Smooth muscle cell (in vitro differentiated cells): ENCODE measurements around the gene CCL2. TPM values are rescaled to one million over a fixed set of nuclear protein-coding genes. Genes with fewer than 3 reads are reported as not detected.

ENCODE experiments used
- DNase-seq: peaks from one replicate; lab custom pipeline; 2025; ENCODE audit not compliant: unreplicated experiment; lab: John Stamatoyannopoulos, UW
- H2AFZ ChIP-seq: fragments of 200-600 bp; sonication (generic); 2 replicates; pipeline ENCODE4 v1.6.0; 2016; ENCODE audit warnings: antibody characterized with exemption, low read depth, mild to moderate bottlenecking
- H3F3A ChIP-seq: fragments of 200-600 bp; sonication (generic); 2 replicates; pipeline ENCODE4 v1.6.0; 2017; ENCODE audit warnings: antibody characterized with exemption, low read depth
- H3K27ac ChIP-seq: fragments of 200-600 bp; sonication (generic); 2 replicates; pipeline ENCODE4 v1.5.1; 2016; ENCODE audit warnings: low read depth, mild to moderate bottlenecking
- H3K27me3 ChIP-seq: fragments of 200-600 bp; sonication (generic); 2 replicates; pipeline ENCODE4 v1.6.1; 2016; ENCODE audit warnings: low read depth, mild to moderate bottlenecking
- H3K36me3 ChIP-seq: fragments of 200-600 bp; sonication (generic); 2 replicates; pipeline ENCODE4 v1.5.1; 2016; ENCODE audit warnings: low read depth
- H3K4me1 ChIP-seq: fragments of 200-600 bp; sonication (generic); 2 replicates; pipeline ENCODE4 v1.5.1; 2016; ENCODE audit warnings: low read depth
- H3K4me2 ChIP-seq: fragments of 200-600 bp; sonication (generic); 2 replicates; pipeline ENCODE4 v1.6.0; 2016; ENCODE audit warnings: mild to moderate bottlenecking
- H3K4me3 ChIP-seq: fragments of 200-600 bp; sonication (generic); 2 replicates; pipeline ENCODE4 v1.5.1; 2016; ENCODE audit warnings: mild to moderate bottlenecking
- H3K79me2 ChIP-seq: fragments of 200-600 bp; sonication (generic); 2 replicates; pipeline ENCODE4 v1.6.0; 2016; ENCODE audit warnings: low read depth, mild to moderate bottlenecking
- H3K9ac ChIP-seq: fragments of 200-600 bp; sonication (generic); 2 replicates; pipeline ENCODE4 v1.6.0; 2016; ENCODE audit warnings: low read depth
- H3K9me3 ChIP-seq: fragments of 200-600 bp; sonication (generic); replicated peaks from 2 replicates; pipeline ENCODE4 v1.5.1; 2016; ENCODE audit warnings: low read depth
- H4K20me1 ChIP-seq: fragments of 200-600 bp; sonication (generic); 2 replicates; pipeline ENCODE4 v1.6.0; 2016; ENCODE audit warnings: low read depth
- WGBS: methylation state at CpG from one replicate; pipeline ENCODE4 v1.1.7; 2016; ENCODE audit warnings: low lambda C conversion rate; 5-methylcytosine and 5-hydroxymethylcytosine counted together
- polyA plus RNA-seq: library from polyadenylated mRNA; unstranded; fragments of >200 nt; fragmentation: Nextera tagmentation; extraction: Ambion mirVana; gene quantifications from 2 replicates; pipeline ENCODE4 v1.2.1, GENCODE V29; 2016
- total RNA-seq: library from RNA; depleted of rRNA; stranded (reverse); fragments of >200 nt; gene quantifications from 2 replicates; pipeline ENCODE4 v1.2.3, GENCODE V29; 2014
- TF ChIP-seq, protein P1 (sequence below): fragments of 200-600 bp; sonication (generic); IDR thresholded peaks from 2 replicates; pipeline ENCODE4 v1.5.1; 2017; ENCODE audit warnings: borderline replicate concordance, mild to moderate bottlenecking, antibody characterized with exemption; ENCODE audit not compliant: insufficient read depth, poor library complexity, severe bottlenecking

CCL2 gene
- total and polyA plus RNA-seq, 2 experiments from 2014 or later = 33.2 to 36.5 TPM

GRCh38 chr17:34260861-34261260 is 5.8 kb downstream of the CCL2 start:
- H3K4me3 ChIP-seq = no peak overlapping the region
- H4K20me1 ChIP-seq = no peaks in the 10 kb centered on the region
- H3K4me1 ChIP-seq = no peaks in the 10 kb centered on the region
- no peak overlapping the region for H3K9ac ChIP-seq
- H3K36me3 ChIP-seq = no peaks in the 10 kb centered on the region
- TF ChIP-seq, protein P1, sequence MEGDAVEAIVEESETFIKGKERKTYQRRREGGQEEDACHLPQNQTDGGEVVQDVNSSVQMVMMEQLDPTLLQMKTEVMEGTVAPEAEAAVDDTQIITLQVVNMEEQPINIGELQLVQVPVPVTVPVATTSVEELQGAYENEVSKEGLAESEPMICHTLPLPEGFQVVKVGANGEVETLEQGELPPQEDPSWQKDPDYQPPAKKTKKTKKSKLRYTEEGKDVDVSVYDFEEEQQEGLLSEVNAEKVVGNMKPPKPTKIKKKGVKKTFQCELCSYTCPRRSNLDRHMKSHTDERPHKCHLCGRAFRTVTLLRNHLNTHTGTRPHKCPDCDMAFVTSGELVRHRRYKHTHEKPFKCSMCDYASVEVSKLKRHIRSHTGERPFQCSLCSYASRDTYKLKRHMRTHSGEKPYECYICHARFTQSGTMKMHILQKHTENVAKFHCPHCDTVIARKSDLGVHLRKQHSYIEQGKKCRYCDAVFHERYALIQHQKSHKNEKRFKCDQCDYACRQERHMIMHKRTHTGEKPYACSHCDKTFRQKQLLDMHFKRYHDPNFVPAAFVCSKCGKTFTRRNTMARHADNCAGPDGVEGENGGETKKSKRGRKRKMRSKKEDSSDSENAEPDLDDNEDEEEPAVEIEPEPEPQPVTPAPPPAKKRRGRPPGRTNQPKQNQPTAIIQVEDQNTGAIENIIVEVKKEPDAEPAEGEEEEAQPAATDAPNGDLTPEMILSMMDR = no peak
- 44% methylated on average over 4 of the region's 4 CpGs for WGBS
- H3K9me3 ChIP-seq = no peaks in the 10 kb centered on the region
- no peak for DNase-seq
- H3K79me2 ChIP-seq = no peaks in the 10 kb centered on the region
- no peak overlapping the region for H3K27ac ChIP-seq
- H3K4me2 ChIP-seq = no peak overlapping the region
- no peak overlapping the region for H2AFZ ChIP-seq
- H3F3A ChIP-seq = no peaks in the 10 kb centered on the region
- no peaks in the 10 kb centered on the region for H3K27me3 ChIP-seq

GRCh38 chr17:34261568-34262337 is 6.7 kb downstream of the CCL2 start:
- no peak overlapping the region for H3K4me3 ChIP-seq
- H3K9ac ChIP-seq = no peak overlapping the region
- TF ChIP-seq, protein P1 = no peak
- H2AFZ ChIP-seq = no peak overlapping the region
- H3K4me2 ChIP-seq = no peak overlapping the region
- H3K9me3 ChIP-seq = no peaks in the 10 kb centered on the region
- DNase-seq = no peak
- H3K36me3 ChIP-seq = no peaks in the 10 kb centered on the region
- 92% methylated on average over 5 of the region's 5 CpGs for WGBS
- H3F3A ChIP-seq = no peaks in the 10 kb centered on the region
- no peaks in the 10 kb centered on the region for H4K20me1 ChIP-seq
- H3K27me3 ChIP-seq = no peaks in the 10 kb centered on the region
- H3K79me2 ChIP-seq = no peaks in the 10 kb centered on the region
- no peak overlapping the region for H3K27ac ChIP-seq
- no peaks in the 10 kb centered on the region for H3K4me1 ChIP-seq

DNA sequence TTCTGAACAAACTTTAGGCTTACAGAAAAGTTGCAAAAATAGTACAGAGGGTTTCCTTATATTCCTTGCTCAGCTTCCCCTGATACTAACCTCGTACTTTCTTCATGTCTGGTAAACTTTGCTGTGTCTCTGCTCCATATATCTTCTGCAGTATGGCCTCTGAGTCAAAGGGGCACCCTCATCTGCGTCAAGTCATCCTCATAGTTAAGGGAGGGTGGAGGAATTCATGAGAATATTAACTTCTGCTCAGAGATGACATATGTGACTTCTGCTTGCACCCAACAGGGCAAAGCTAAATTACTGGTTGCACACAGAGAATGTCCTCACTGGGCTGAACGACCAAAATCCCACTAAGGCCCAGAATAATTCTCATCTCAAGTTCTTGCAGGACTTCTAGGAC is 10.6 kb downstream of the CCL2 start:
- no peaks in the 10 kb centered on the region for H3K36me3 ChIP-seq
- 44% methylated on average over 3 of the region's 3 CpGs for WGBS
- no peaks in the 10 kb centered on the region for H3K79me2 ChIP-seq
- H3K4me2 ChIP-seq = no peak overlapping the region
- no peaks in the 10 kb centered on the region for H3K27me3 ChIP-seq
- no peaks in the 10 kb centered on the region for H3F3A ChIP-seq
- no peak overlapping the region for H3K27ac ChIP-seq
- no peaks in the 10 kb centered on the region for H3K4me1 ChIP-seq
- DNase-seq = no peak
- TF ChIP-seq, protein P1 = no peak
- no peaks in the 10 kb centered on the region for H3K9me3 ChIP-seq
- H3K4me3 ChIP-seq = no peak overlapping the region
- no peaks in the 10 kb centered on the region for H4K20me1 ChIP-seq
- H2AFZ ChIP-seq = no peak overlapping the region
- no peak overlapping the region for H3K9ac ChIP-seq

DNA sequence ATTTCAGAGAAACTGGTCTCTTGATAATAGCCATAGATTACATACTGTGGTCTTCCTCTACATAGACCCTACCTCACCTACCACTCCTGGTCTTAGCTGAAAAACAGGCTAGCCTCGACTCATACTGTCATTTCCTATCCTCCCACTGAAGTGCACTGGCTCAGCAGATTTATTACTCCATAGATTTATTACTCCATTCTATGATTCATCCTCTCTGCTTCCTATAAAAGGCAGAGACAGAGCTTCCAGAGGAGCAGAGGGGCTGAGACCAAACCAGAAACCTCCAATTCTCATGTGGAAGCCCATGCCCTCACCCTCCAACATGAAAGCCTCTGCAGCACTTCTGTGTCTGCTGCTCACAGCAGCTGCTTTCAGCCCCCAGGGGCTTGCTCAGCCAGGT is 14.9 kb downstream of the CCL2 start, which contains the start of gene CCL7:
Gene CCL7, plus strand, starts transcription at position 253 of the 400 bp plus-strand sequence. Its CDS starts 70 bp downstream, at position 323.
- Histone ChIP-seq H3K9ac (no peak within 1 kb of the TSS), H3K27ac (no peak within 1 kb of the TSS), H3K4me3 (no peak within 1 kb of the TSS), H3K9me3 (no peaks in the 10 kb centered on the region), H2AFZ (no peak within 1 kb of the TSS), H3K36me3 (no peaks in the 10 kb centered on the region), H3K27me3 (no peaks in the 10 kb centered on the region), H3K79me2 (no peaks in the 10 kb centered on the region), H3F3A (no peaks in the 10 kb centered on the region), H4K20me1 (no peaks in the 10 kb centered on the region), H3K4me1 (no peaks in the 10 kb centered on the region), H3K4me2 (no peak within 1 kb of the TSS)
- TF ChIP-seq, protein P1 = no peak
- DNase-seq = no peak
- WGBS = 18% methylated on average over 1 of the region's 1 CpG
